ENCODE results near the gene ARHGAP25.
"Not testable (repeated sequence)": the region's sequence is repeated elsewhere in the genome, so short reads cannot be mapped to it uniquely, and the experiment has no call there.

Gene ARHGAP25

GRCh38 chr2:68802161-68802560 lies 67.5 kb downstream of the ARHGAP25 start:
- DNase-seq = not testable (repeated sequence)

- DNase-seq = no peak
Measured at GRCh38 chr2:68805025-68805424, 70.4 kb downstream of the ARHGAP25 start.

- DNase-seq = no peak
Measured at GRCh38 chr2:68806511-68807109, 72.0 kb downstream of the ARHGAP25 start.

- peak; percentile 10 for DNase-seq
Measured at GRCh38 chr2:68807821-68808266, 73.2 kb downstream of the ARHGAP25 start.

- DNase-seq = no peak
Measured at GRCh38 chr2:68809324-68810240, 75.0 kb downstream of the ARHGAP25 start.

GRCh38 chr2:68811364-68811763 lies 76.8 kb downstream of the ARHGAP25 start:
- no peak for DNase-seq

- DNase-seq = no peak
Measured at GRCh38 chr2:68812251-68812650, 77.6 kb downstream of the ARHGAP25 start.

GRCh38 chr2:68813596-68813995 lies 79.0 kb downstream of the ARHGAP25 start:
- DNase-seq = no peak

- DNase-seq = no peak
Measured at GRCh38 chr2:68817306-68817705, 82.7 kb downstream of the ARHGAP25 start.

GRCh38 chr2:68819556-68819955 lies 84.9 kb downstream of the ARHGAP25 start:
- no peak for DNase-seq

- DNase-seq = no peak
Measured at GRCh38 chr2:68822207-68822872, 87.7 kb downstream of the ARHGAP25 start.

GRCh38 chr2:68824831-68825230 lies 90.2 kb downstream of the ARHGAP25 start:
- DNase-seq = no peak

GRCh38 chr2:68825866-68826265 lies 91.3 kb downstream of the ARHGAP25 start:
- no peak for DNase-seq

GRCh38 chr2:68827666-68828065 lies 93.1 kb downstream of the ARHGAP25 start:
- no peak for DNase-seq

- peak; percentile 80 for DNase-seq
Measured at GRCh38 chr2:68828887-68829708, 94.5 kb downstream of the ARHGAP25 start.

GRCh38 chr2:68829749-68830148 lies 95.1 kb downstream of the ARHGAP25 start:
- DNase-seq = peak; percentile 36

- DNase-seq = no peak
Measured at GRCh38 chr2:68831686-68832232, 97.1 kb downstream of the ARHGAP25 start.

- DNase-seq = peak; percentile 61
Measured at GRCh38 chr2:68832233-68832869, 97.7 kb downstream of the ARHGAP25 start.

GRCh38 chr2:68833162-68833561 lies 98.6 kb downstream of the ARHGAP25 start:
- no peak for DNase-seq

GRCh38 chr2:68834737-68835376 lies 100.2 kb downstream of the ARHGAP25 start:
- DNase-seq = no peak

- DNase-seq = no peak
Measured at GRCh38 chr2:68835621-68836020, 101.0 kb downstream of the ARHGAP25 start.
